SK-N-SH (cell line): Measurements from ENCODE around the gene KCND3. TPM values are rescaled to one million over a fixed set of nuclear protein-coding genes. Genes with fewer than 3 reads are reported as not detected.

Experiments
- CTCF ChIA-PET: fragments of 300-600, 350-600 bp; formaldehyde crosslinking; extraction: SDS; loops from one replicate; lab custom pipeline; 2021; lab: Yijun Ruan, JAX
- POLR2A ChIA-PET: fragments of 350-600 bp; sonication (Branson Sonifier 250); formaldehyde crosslinking; extraction: SDS; loops from one replicate; lab custom pipeline; 2020; ENCODE audit warnings: antibody characterized with exemption, inconsistent platforms; lab: Yijun Ruan, JAX
- DNase-seq: peaks from one replicate; pipeline ENCODE4 v3.0.0; 2012
- H2AFZ ChIP-seq: fragments of 200-600 bp; sonication (generic); 2 replicates; pipeline ENCODE4 v1.8.1; 2016; ENCODE audit warnings: antibody characterized with exemption, mild to moderate bottlenecking, low read depth
- H3F3A ChIP-seq: fragments of 200-600 bp; sonication (generic); replicated peaks from 2 replicates; pipeline ENCODE3; 2016; ENCODE audit warnings: antibody characterized with exemption, mild to moderate bottlenecking; ENCODE audit not compliant: insufficient read depth
- H3K27ac ChIP-seq, 2 experiments: fragments of 200-500 bp in 1 of 2; fragments of 200-600 bp in 1 of 2; sonication (Bioruptor generic) in 1 of 2; sonication (generic), shearing (Covaris generic) in 1 of 2; 2 replicates each; pipeline versions ENCODE4 v1.5.1 to v1.6.1; 2014 to 2016; ENCODE audit warnings: low read depth in 2 of 2, inconsistent platforms in 1 of 2, low read length in 1 of 2, mild to moderate bottlenecking in 1 of 2, mixed read lengths in 1 of 2
- H3K27me3 ChIP-seq: fragments of 200-600 bp; sonication (generic), shearing (Covaris generic); 2 replicates; pipeline ENCODE4 v1.6.1; 2016; ENCODE audit warnings: mixed run types; ENCODE audit not compliant: insufficient read depth
- H3K36me3 ChIP-seq, 2 experiments: fragments of 200-500 bp in 1 of 2; fragments of 200-600 bp in 1 of 2; sonication (Bioruptor generic) in 1 of 2; sonication (generic) in 1 of 2; replicated peaks in 1 of 2; 2 replicates each; pipeline versions ENCODE3 to v1.5.1; 2014 to 2016; ENCODE audit warnings: low read length in 1 of 2, mild to moderate bottlenecking in 1 of 2; ENCODE audit not compliant: insufficient read depth in 2 of 2, control insufficient read depth in 1 of 2
- H3K4me1 ChIP-seq, 2 experiments: fragments of 200-500 bp in 1 of 2; fragments of 200-600 bp in 1 of 2; sonication (Bioruptor generic) in 1 of 2; sonication (generic), shearing (Covaris generic) in 1 of 2; 2 replicates each; pipeline versions ENCODE4 v1.5.1 to v1.6.1; 2014 to 2016; ENCODE audit warnings: low read depth in 1 of 2, low read length in 1 of 2, mixed run types in 1 of 2; ENCODE audit not compliant: insufficient read depth in 2 of 2, control insufficient read depth in 1 of 2
- H3K4me2 ChIP-seq: fragments of 200-600 bp; sonication (generic), shearing (Covaris generic); 2 replicates; pipeline ENCODE4 v1.6.1; 2017; ENCODE audit warnings: mixed run types
- H3K4me3 ChIP-seq, 2 experiments: fragments of 200-500 bp in 1 of 2; fragments of 200-600 bp in 1 of 2; sonication (Bioruptor generic) in 1 of 2; sonication (generic), shearing (Covaris generic) in 1 of 2; 2 replicates each; pipeline versions ENCODE4 v1.5.1 to v1.8.1; 2014 to 2016; ENCODE audit warnings: low read depth in 2 of 2, inconsistent platforms in 1 of 2, low read length in 1 of 2, mild to moderate bottlenecking in 1 of 2, mixed read lengths in 1 of 2, moderate library complexity in 1 of 2
- H3K79me2 ChIP-seq: fragments of 200-600 bp; sonication (generic); 2 replicates; pipeline ENCODE4 v1.8.1; 2017; ENCODE audit warnings: mild to moderate bottlenecking; ENCODE audit not compliant: insufficient read depth
- H3K9ac ChIP-seq: fragments of 200-600 bp; sonication (generic); 2 replicates; pipeline ENCODE4 v1.6.1; 2017; ENCODE audit warnings: mixed run types
- H3K9me2 ChIP-seq: fragments of 200-600 bp; sonication (generic); 2 replicates; pipeline ENCODE4 v1.6.1; 2017; ENCODE audit warnings: mixed run types
- H3K9me3 ChIP-seq: fragments of 200-600 bp; sonication (generic); 2 replicates; pipeline ENCODE4 v1.6.1; 2017; ENCODE audit warnings: mixed run types, mild to moderate bottlenecking, moderate library complexity
- H4K20me1 ChIP-seq: fragments of 200-600 bp; sonication (generic); 2 replicates; pipeline ENCODE4 v1.6.1; 2017; ENCODE audit warnings: mild to moderate bottlenecking, mixed run types; ENCODE audit not compliant: insufficient read depth
- JUND ChIP-seq: IDR thresholded peaks from 2 replicates; pipeline ENCODE4 v1.4.0; 2012
- MXI1 ChIP-seq: IDR thresholded peaks from 2 replicates; pipeline ENCODE4 v1.6.1; 2012; ENCODE audit warnings: mild to moderate bottlenecking, low read depth, low read length, improper control_type of control experiment
- NFIC ChIP-seq: IDR thresholded peaks from 2 replicates; pipeline ENCODE4 v1.4.0; 2012; ENCODE audit warnings: borderline replicate concordance
- POLR2AphosphoS5 ChIP-seq: IDR thresholded peaks from 2 replicates; pipeline ENCODE4 v1.6.1; 2012; ENCODE audit warnings: low read depth, low read length
- RAD21 ChIP-seq: IDR thresholded peaks from 2 replicates; pipeline ENCODE4 v1.6.1; 2012; ENCODE audit warnings: mild to moderate bottlenecking, low read length
- TAF1 ChIP-seq: IDR thresholded peaks from 2 replicates; pipeline ENCODE4 v1.6.1; 2012; ENCODE audit warnings: low read depth, mild to moderate bottlenecking, low read length, moderate library complexity, borderline replicate concordance
- TEAD4 ChIP-seq: IDR thresholded peaks from 2 replicates; pipeline ENCODE4 v1.4.0; 2012; ENCODE audit warnings: mild to moderate bottlenecking, borderline replicate concordance; ENCODE audit not compliant: insufficient read depth
- YY1 ChIP-seq: IDR thresholded peaks from 2 replicates; pipeline ENCODE4 v1.4.0; 2012; ENCODE audit warnings: low read depth, mild to moderate bottlenecking
- WGBS: methylation state at CpG from one replicate; pipeline ENCODE4 v1.1.6; 2017; ENCODE audit warnings: low lambda C conversion rate; 5-methylcytosine and 5-hydroxymethylcytosine counted together
- polyA plus RNA-seq, 3 experiments: library from polyadenylated mRNA; depleted of rRNA; stranded (reverse); fragments of >200 nt; gene quantifications; 2 replicates each; pipeline ENCODE4 v1.2.3, GENCODE V29; 2012
- TF ChIP-seq, protein P1 (sequence below): IDR thresholded peaks from 2 replicates; pipeline ENCODE4 v1.4.0; 2012; ENCODE audit warnings: low read depth, borderline replicate concordance

Gene KCND3
- polyA plus RNA-seq, 1 of the 3 experiments (the other 2 are of a cell fraction) = not detected

- TF ChIP-seq NFIC = no peak
- TF ChIP-seq MXI1 = no peak
These were observed 64.7 kb downstream of the KCND3 start (continued) for GRCh38 chr1:111924786-111925185.

GRCh38 chr1:111923766-111924165 is 65.7 kb downstream of the KCND3 start:
- Histone ChIP-seq H3K9ac (no peak overlapping the region), H3F3A (no peaks in the 10 kb centered on the region), H3K9me3 (no peaks in the 10 kb centered on the region), H3K4me2 (no peak overlapping the region), H4K20me1 (no peaks in the 10 kb centered on the region), H3K4me1 (no peaks in the 10 kb centered on the region; a peak in 1 of 4 replicates), H3K27ac (no peak overlapping the region), H3K36me3 (no peaks in the 10 kb centered on the region), H2AFZ (no peak overlapping the region), H3K27me3 (peaks cover 8% of the 10 kb centered on the region), H3K79me2 (no peaks in the 10 kb centered on the region), H3K4me3 (no peak overlapping the region), H3K9me2 (no peaks in the 10 kb centered on the region)
- no peak for DNase-seq
- TF ChIP-seq POLR2AphosphoS5 (no peak), TAF1 (no peak), TEAD4 (no peak), MXI1 (no peak), RAD21 (no peak), NFIC (no peak)
- TF ChIP-seq, protein P1, sequence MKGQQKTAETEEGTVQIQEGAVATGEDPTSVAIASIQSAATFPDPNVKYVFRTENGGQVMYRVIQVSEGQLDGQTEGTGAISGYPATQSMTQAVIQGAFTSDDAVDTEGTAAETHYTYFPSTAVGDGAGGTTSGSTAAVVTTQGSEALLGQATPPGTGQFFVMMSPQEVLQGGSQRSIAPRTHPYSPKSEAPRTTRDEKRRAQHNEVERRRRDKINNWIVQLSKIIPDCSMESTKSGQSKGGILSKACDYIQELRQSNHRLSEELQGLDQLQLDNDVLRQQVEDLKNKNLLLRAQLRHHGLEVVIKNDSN = no peak
- WGBS = 36% methylated on average over 4 of the region's 5 CpGs
- CTCF ChIA-PET = no interaction called here
- POLR2A ChIA-PET = no interaction called here

- H3K36me3 ChIP-seq = no peaks in the 10 kb centered on the region
- H3K9me2 ChIP-seq = no peaks in the 10 kb centered on the region
- WGBS = 25% methylated on average over 6 of the region's 6 CpGs
- H3K9me3 ChIP-seq = no peaks in the 10 kb centered on the region
- TF ChIP-seq YY1 = no peak
- no peak for TF ChIP-seq JUND
- no peak overlapping the region for H3K4me3 ChIP-seq
- POLR2A ChIA-PET = no interaction called here
- H2AFZ ChIP-seq = no peak overlapping the region
- peaks cover 8% of the 10 kb centered on the region for H3K27me3 ChIP-seq
- H4K20me1 ChIP-seq = no peaks in the 10 kb centered on the region
- DNase-seq = no peak
- CTCF ChIA-PET = interaction anchor here (1.7 kb wide), 1 partner anchor 16 kb away, joined by 3 read pairs; no protein-coding TSS in a partner anchor
- no peaks in the 10 kb centered on the region; a peak in 1 of 4 replicates for H3K4me1 ChIP-seq
- H3F3A ChIP-seq = no peaks in the 10 kb centered on the region
- no peaks in the 10 kb centered on the region for H3K79me2 ChIP-seq
- H3K9ac ChIP-seq = no peak overlapping the region
- H3K27ac ChIP-seq = no peak overlapping the region
- no peak overlapping the region for H3K4me2 ChIP-seq
These were observed 67.5 kb downstream of the KCND3 start for GRCh38 chr1:111921948-111922347.
